GM06990 (cell line): ENCODE results near the gene SLC3A2.
"Not testable (repeated sequence)": the region's sequence is repeated elsewhere in the genome, so short reads cannot be mapped to it uniquely, and the experiment has no call there.

Source experiments
- DNase-seq: peaks from one replicate; pipeline ENCODE4 v3.0.0-alpha.2; 2011; ENCODE audit not compliant: insufficient read length; ENCODE audit errors: extremely low read depth
- H3K27me3 ChIP-seq: replicated peaks from 2 replicates; pipeline ENCODE4 v1.6.0; 2011; ENCODE audit warnings: low read length; ENCODE audit not compliant: control insufficient read depth, insufficient read depth
- H3K36me3 ChIP-seq: 2 replicates; pipeline ENCODE4 v1.5.1; 2011; ENCODE audit warnings: low read length; ENCODE audit not compliant: control insufficient read depth, insufficient read depth
- H3K4me3 ChIP-seq: replicated peaks from 2 replicates; pipeline ENCODE4 v1.5.1; 2011; ENCODE audit warnings: low read depth, mild to moderate bottlenecking, control low read depth, low read length
- CTCF ChIP-seq: IDR thresholded peaks from 2 replicates; pipeline ENCODE4 v1.5.1; 2011; ENCODE audit warnings: low read length, control low read depth, mild to moderate bottlenecking, inconsistent platforms; ENCODE audit not compliant: insufficient read depth, poor library complexity, severe bottlenecking

SLC3A2 gene

GRCh38 chr11:62933750-62934495 is 53.2 kb downstream of the SLC3A2 start:
- Histone ChIP-seq H3K36me3 (no peaks in the 10 kb centered on the region), H3K4me3 (no peak overlapping the region), H3K27me3 (no peaks in the 10 kb centered on the region; the same call in 1 of the 2 replicates)
- no peak for TF ChIP-seq CTCF
- DNase-seq: no peak

DNA sequence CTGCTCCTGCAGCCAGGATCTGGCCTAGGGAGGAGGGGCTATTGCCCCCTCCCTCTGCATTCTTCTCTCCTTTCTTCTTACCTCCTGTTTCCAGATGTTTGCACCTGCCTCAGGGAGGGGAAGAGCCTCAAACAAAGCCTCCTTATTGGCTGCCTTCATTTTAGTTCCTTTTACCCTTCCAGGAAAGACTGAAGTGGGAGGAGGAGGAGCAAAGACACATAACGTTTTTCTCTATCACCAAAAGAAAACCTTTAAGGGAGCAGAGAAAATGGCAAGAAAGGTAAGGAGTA is 53.7 kb downstream of the SLC3A2 start:
- H3K4me3 ChIP-seq: no peak overlapping the region
- no peaks in the 10 kb centered on the region; the same call in 1 of the 2 replicates for H3K27me3 ChIP-seq
- TF ChIP-seq CTCF: no peak
- no peaks in the 10 kb centered on the region for H3K36me3 ChIP-seq
- no peak for DNase-seq

GRCh38 chr11:62937528-62937927 is 56.8 kb downstream of the SLC3A2 start:
- H3K4me3 ChIP-seq, DNase-seq, H3K36me3 ChIP-seq, H3K27me3 ChIP-seq: not testable (repeated sequence)
